H9 (cell line): ENCODE results near the gene IFNW1. TPM values are rescaled to one million over a fixed set of nuclear protein-coding genes. Genes with fewer than 3 reads are reported as not detected.

ENCODE experiments used
- DNase-seq: peaks from one replicate; pipeline ENCODE4 v3.0.0-alpha.2; 2017
- H2AFZ ChIP-seq: one replicate; pipeline ENCODE4 v1.6.1; 2013; ENCODE audit warnings: mild to moderate bottlenecking, low read length, control low read depth, moderate library complexity
- H2AK5ac ChIP-seq: 2 replicates; pipeline ENCODE4 v1.6.1; 2013; ENCODE audit warnings: low read length, control low read depth, mixed read lengths; ENCODE audit not compliant: insufficient read length
- H2BK120ac ChIP-seq: one replicate; pipeline ENCODE4 v1.6.1; 2013; ENCODE audit warnings: low read depth, mild to moderate bottlenecking, low read length, control low read depth, inconsistent platforms; ENCODE audit not compliant: poor library complexity, severe bottlenecking
- H2BK12ac ChIP-seq: 2 replicates; pipeline ENCODE4 v1.6.1; 2013; ENCODE audit warnings: low read length, control low read depth, mixed read lengths, low read depth; ENCODE audit not compliant: insufficient read length
- H2BK15ac ChIP-seq: 2 replicates; pipeline ENCODE4 v1.6.1; 2013; ENCODE audit warnings: low read depth, low read length, control low read depth
- H2BK20ac ChIP-seq: one replicate; pipeline ENCODE4 v1.6.1; 2013; ENCODE audit warnings: low read depth, mild to moderate bottlenecking, low read length, control low read depth, inconsistent platforms; ENCODE audit not compliant: poor library complexity, severe bottlenecking
- H2BK5ac ChIP-seq: 2 replicates; pipeline ENCODE4 v1.6.1; 2013; ENCODE audit warnings: low read length, control low read depth, mixed read lengths; ENCODE audit not compliant: insufficient read length
- H3K14ac ChIP-seq: 2 replicates; pipeline ENCODE4 v1.6.1; 2013; ENCODE audit warnings: low read length, control low read depth; ENCODE audit not compliant: insufficient read depth
- H3K18ac ChIP-seq: 2 replicates; pipeline ENCODE4 v1.6.1; 2013; ENCODE audit warnings: low read depth, mild to moderate bottlenecking, mixed read lengths, low read length, control low read depth; ENCODE audit not compliant: insufficient read length
- H3K23ac ChIP-seq: 2 replicates; pipeline ENCODE4 v1.6.1; 2013; ENCODE audit warnings: low read length, control low read depth, mixed read lengths, low read depth; ENCODE audit not compliant: insufficient read length
- H3K23me2 ChIP-seq: 2 replicates; pipeline ENCODE4 v1.6.1; 2013; ENCODE audit warnings: low read depth, mild to moderate bottlenecking, mixed read lengths, low read length, control low read depth; ENCODE audit not compliant: insufficient read length, poor library complexity, severe bottlenecking
- H3K27ac ChIP-seq: 2 replicates; pipeline ENCODE4 v1.5.1; 2013; ENCODE audit warnings: low read length, control low read depth, mixed read lengths, low read depth; ENCODE audit not compliant: insufficient read length
- H3K27me3 ChIP-seq: 2 replicates; pipeline ENCODE4 v1.6.1; 2013; ENCODE audit warnings: low read length, control low read depth, inconsistent platforms; ENCODE audit not compliant: insufficient read depth
- H3K4ac ChIP-seq: 2 replicates; pipeline ENCODE4 v1.6.1; 2013; ENCODE audit warnings: low read depth, mild to moderate bottlenecking, control low read depth, inconsistent platforms, low read length, moderate library complexity
- H3K4me1 ChIP-seq: 2 replicates; pipeline ENCODE4 v1.6.1; 2013; ENCODE audit warnings: low read length, control low read depth, inconsistent platforms; ENCODE audit not compliant: insufficient read depth
- H3K4me2 ChIP-seq: 2 replicates; pipeline ENCODE4 v1.6.1; 2013; ENCODE audit warnings: low read length, control low read depth, mixed read lengths; ENCODE audit not compliant: insufficient read length, insufficient read depth
- H3K56ac ChIP-seq: 2 replicates; pipeline ENCODE4 v1.6.1; 2013; ENCODE audit warnings: low read depth, mild to moderate bottlenecking, mixed read lengths, low read length, control low read depth; ENCODE audit not compliant: insufficient read length
- H3K79me1 ChIP-seq: 2 replicates; pipeline ENCODE4 v1.6.1; 2013; ENCODE audit warnings: low read depth, mild to moderate bottlenecking, moderate library complexity, low read length, control low read depth, inconsistent platforms; ENCODE audit not compliant: insufficient read depth, poor library complexity, severe bottlenecking
- H3K79me2 ChIP-seq: 2 replicates; pipeline ENCODE4 v1.6.1; 2013; ENCODE audit warnings: low read length, control low read depth, inconsistent platforms; ENCODE audit not compliant: insufficient read depth
- H3K9ac ChIP-seq: 2 replicates; pipeline ENCODE4 v1.6.1; 2013; ENCODE audit warnings: low read length, control low read depth, mixed read lengths; ENCODE audit not compliant: insufficient read length; ENCODE audit errors: extremely low read depth
- H3K9me3 ChIP-seq: one replicate; pipeline ENCODE4 v1.6.1; 2013; ENCODE audit warnings: low read depth, low read length, inconsistent platforms; ENCODE audit not compliant: control insufficient read depth
- H3T11ph ChIP-seq: one replicate; pipeline ENCODE4 v1.6.1; 2013; ENCODE audit warnings: mild to moderate bottlenecking, low read length, control low read depth, inconsistent platforms
- H4K20me1 ChIP-seq: one replicate; pipeline ENCODE4 v1.6.1; 2013; ENCODE audit not compliant: control insufficient read depth, insufficient read length, insufficient read depth
- H4K5ac ChIP-seq: 2 replicates; pipeline ENCODE4 v1.6.1; 2013; ENCODE audit warnings: low read depth, mild to moderate bottlenecking, mixed read lengths, low read length, control low read depth; ENCODE audit not compliant: insufficient read length
- H4K8ac ChIP-seq: replicated peaks from 2 replicates; pipeline ENCODE4 v1.6.1; 2013; ENCODE audit warnings: low read length, control low read depth, mixed read lengths, low read depth; ENCODE audit not compliant: insufficient read length
- H4K91ac ChIP-seq: 2 replicates; pipeline ENCODE4 v1.6.1; 2013; ENCODE audit warnings: low read depth, mild to moderate bottlenecking, moderate library complexity, mixed read lengths, low read length, control low read depth; ENCODE audit not compliant: insufficient read length
- H3K27ac Mint-ChIP-seq, 3 experiments: 2 replicates in 2 of 3; 3 replicates in 1 of 3; pipeline ENCODE4 v1.8.0; 2020 to 2021; ENCODE audit warnings: mixed read lengths in 3 of 3, mild to moderate bottlenecking in 1 of 3, moderate library complexity in 1 of 3
- H3K27me3 Mint-ChIP-seq: 2 replicates; pipeline ENCODE4 v1.8.0; 2021; ENCODE audit warnings: low read depth, mild to moderate bottlenecking, moderate library complexity, mixed read lengths
- H3K36me3 Mint-ChIP-seq, 3 experiments: 2 replicates in 2 of 3; 3 replicates in 1 of 3; pipeline ENCODE4 v1.8.0; 2020 to 2021; ENCODE audit warnings: low read depth in 3 of 3, mixed read lengths in 3 of 3; ENCODE audit not compliant: insufficient read depth in 1 of 3
- H3K4me1 Mint-ChIP-seq, 2 experiments: 2 replicates each; pipeline ENCODE4 v1.8.0; 2020; ENCODE audit warnings: mixed read lengths in 2 of 2
- H3K4me3 Mint-ChIP-seq, 2 experiments: 2 replicates in 1 of 2; 3 replicates in 1 of 2; pipeline ENCODE4 v1.8.0; 2020 to 2021; ENCODE audit warnings: mild to moderate bottlenecking in 2 of 2, mixed read lengths in 2 of 2, moderate library complexity in 1 of 2
- H3K9me3 Mint-ChIP-seq, 2 experiments: 2 replicates in 1 of 2; 3 replicates in 1 of 2; pipeline ENCODE4 v1.8.0; 2020; ENCODE audit warnings: mild to moderate bottlenecking in 2 of 2, mixed read lengths in 2 of 2, moderate library complexity in 1 of 2
- CTCF ChIP-seq: fragments of 200-600 bp; sonication (generic); conservative IDR thresholded peaks from 3 replicates; pipeline ENCODE4 v1.8.0; 2021; ENCODE audit warnings: antibody characterized with exemption, mild to moderate bottlenecking
- WGBS: extraction: QIAGEN DNeasy Blood & Tissue Kit; methylation state at CpG from one replicate; pipeline ENCODE4 v1.1.7; 2013; ENCODE audit warnings: missing lambda C conversion rate, low lambda C conversion rate, mixed read lengths; ENCODE audit not compliant: insufficient read length; ENCODE audit errors: extremely low coverage; 5-methylcytosine and 5-hydroxymethylcytosine counted together
- total RNA-seq: library from RNA; stranded (reverse); gene quantifications from 2 replicates; pipeline ENCODE4 v1.2.1, GENCODE V29; 2021

IFNW1 gene
- total RNA-seq, 1 experiment from 2014 or later: not detected

- Histone ChIP-seq H2AFZ (no peak overlapping the region), H3K79me1 (no peaks in the 10 kb centered on the region), H3K56ac (no peak overlapping the region), H3K4me1 (no peaks in the 10 kb centered on the region; the same call in 1 of the 2 replicates), H3K18ac (no peak overlapping the region), H4K5ac (no peak overlapping the region), H4K8ac (no peak overlapping the region), H2BK20ac (no peak overlapping the region), H3K4ac (no peak overlapping the region), H3K79me2 (no peaks in the 10 kb centered on the region), H4K20me1 (no peaks in the 10 kb centered on the region), H3K9ac (no peak overlapping the region), H3K9me3 (no peaks in the 10 kb centered on the region), H4K91ac (no peak overlapping the region), H2AK5ac (no peak overlapping the region), H3K23me2 (no peaks in the 10 kb centered on the region), H2BK5ac (no peak overlapping the region), H2BK12ac (no peak overlapping the region), H3K23ac (no peak overlapping the region), H2BK15ac (no peak overlapping the region), H2BK120ac (no peak overlapping the region), H3T11ph (no peak overlapping the region), H3K14ac (no peak overlapping the region), H3K27me3 (no peaks in the 10 kb centered on the region), H3K4me2 (no peak overlapping the region), H3K27ac (no peak overlapping the region)
- DNase-seq: no peak
- no peak for TF ChIP-seq CTCF
- H3K36me3 Mint-ChIP-seq: no peaks in the 10 kb centered on the region
- no peak overlapping the region for H3K4me3 Mint-ChIP-seq
- no peak overlapping the region for H3K27ac Mint-ChIP-seq
- no peaks in the 10 kb centered on the region; the same call in 1 of the 2 replicates for H3K27me3 Mint-ChIP-seq
- no CpG with 5 or more reads among the region's 2 CpGs for WGBS
- H3K9me3 Mint-ChIP-seq: no peaks in the 10 kb centered on the region
- H3K4me1 Mint-ChIP-seq: peaks cover 5 to 6% of the 10 kb centered on the region in 2 experiments; a peak in 3 of 4 replicates
Observed at GRCh38 chr9:21155501-21155900, 13.9 kb upstream of the IFNW1 start.
